HG03095 (cell line): ENCODE measurements around the gene TACR3.
"Not testable (repeated sequence)": the region's sequence is repeated elsewhere in the genome, so short reads cannot be mapped to it uniquely, and the experiment has no call there.

ENCODE experiments used
- ATAC-seq: cut with Tn5 transposase; IDR thresholded peaks from one replicate; pipeline ENCODE4 v1.9.1; 2021; ENCODE audit warnings: moderate library complexity; ENCODE audit not compliant: unreplicated experiment

The TACR3 gene

GRCh38 chr4:103719830-103720207, at the start of gene TACR3:
TSS of gene TACR3 (minus strand) at chr4:103719985. CDS start at chr4:103719675, 310 bp downstream.
- ATAC-seq, result no peak

GRCh38 chr4:103757631-103758030, 37.8 kb upstream of the TACR3 start:
- no peak for ATAC-seq

- ATAC-seq, result no peak
These were observed 37.0 kb upstream of the TACR3 start for GRCh38 chr4:103756741-103757140.

GRCh38 chr4:103754844-103755243, 35.1 kb upstream of the TACR3 start:
- no peak for ATAC-seq

- no peak for ATAC-seq
These were observed 34.3 kb upstream of the TACR3 start for GRCh38 chr4:103753868-103754653.

GRCh38 chr4:103723150-103723549, 3.4 kb upstream of the TACR3 start:
- not testable (repeated sequence) for ATAC-seq

GRCh38 chr4:103721251-103721650, 1.5 kb upstream of the TACR3 start:
- ATAC-seq, result no peak

GRCh38 chr4:103720661-103721060, 876 bp upstream of the TACR3 start:
- no peak for ATAC-seq

- no peak for ATAC-seq
These were observed 518 bp downstream of the TACR3 start for GRCh38 chr4:103719105-103719829.

- ATAC-seq, result no peak
These were observed 27.2 kb downstream of the TACR3 start for GRCh38 chr4:103692615-103693014.

GRCh38 chr4:103673983-103674382, 45.8 kb downstream of the TACR3 start:
- ATAC-seq, result no peak

GRCh38 chr4:103666764-103667163, 53.0 kb downstream of the TACR3 start:
- not testable (repeated sequence) for ATAC-seq

GRCh38 chr4:103664436-103665075, 55.2 kb downstream of the TACR3 start:
- no peak for ATAC-seq

- ATAC-seq, result no peak
These were observed 71.2 kb downstream of the TACR3 start for GRCh38 chr4:103648541-103648940.

GRCh38 chr4:103645991-103646390, 73.8 kb downstream of the TACR3 start:
- ATAC-seq, result no peak

- no peak for ATAC-seq
These were observed 85.5 kb downstream of the TACR3 start for GRCh38 chr4:103634236-103634635.

- no peak for ATAC-seq
These were observed 93.5 kb downstream of the TACR3 start for GRCh38 chr4:103626296-103626695.

- no peak for ATAC-seq
These were observed 127.9 kb downstream of the TACR3 start for GRCh38 chr4:103591841-103592240.

- ATAC-seq, result no peak
These were observed 152.2 kb downstream of the TACR3 start for GRCh38 chr4:103567591-103567990.

- not testable (repeated sequence) for ATAC-seq
These were observed 160.6 kb downstream of the TACR3 start for GRCh38 chr4:103559178-103559577.
